Naive thymus-derived CD4-positive, alpha-beta T cell (primary cell): ENCODE measurements around the gene STOML3. TPM values are rescaled to one million over a fixed set of nuclear protein-coding genes. Genes with fewer than 3 reads are reported as not detected.
A peak's percentile ranks its signal among the peaks of the same experiment; 100 is the strongest.

Source experiments
- ATAC-seq: fragments of 150-1000 bp; cut with Tn5 transposase; 2 replicates; pipeline ENCODE4 v1.10.0; 2021; ENCODE audit warnings: mild to moderate bottlenecking, moderate library complexity
- CTCF ChIA-PET: fragments of 350-600 bp; sonication (Branson Sonifier 250); formaldehyde crosslinking; loops from one replicate; lab custom pipeline; 2021; ENCODE audit warnings: antibody characterized with exemption; lab: Charles Lee
- POLR2A ChIA-PET: fragments of 350-600 bp; sonication (Branson Sonifier 250); formaldehyde crosslinking; loops from one replicate; lab custom pipeline; 2021; ENCODE audit warnings: antibody characterized with exemption, inconsistent platforms; lab: Charles Lee
- DNase-seq, 9 donors: peaks; one replicate each; pipeline versions ENCODE4 v3.0.0 to v3.0.0-alpha.2; 2020 to 2022; ENCODE audit warnings: mixed read lengths in 1 of 9
- H3K27ac ChIP-seq: one replicate; pipeline ENCODE4 v1.7.0; 2013; ENCODE audit warnings: mild to moderate bottlenecking, low read depth, low read length, moderate library complexity
- H3K27me3 ChIP-seq, 2 donors: one replicate each; pipeline ENCODE4 v1.7.0; 2013; ENCODE audit warnings: low read length in 2 of 2, mild to moderate bottlenecking in 2 of 2, moderate library complexity in 2 of 2; ENCODE audit not compliant: control insufficient read depth in 2 of 2, insufficient read depth in 2 of 2
- H3K36me3 ChIP-seq, 3 experiments: 1 replicate in 2 of 3; 2 replicates in 1 of 3; pipeline ENCODE4 v1.7.0; 2013; ENCODE audit warnings: low read length in 3 of 3, mild to moderate bottlenecking in 3 of 3, moderate library complexity in 1 of 3; ENCODE audit not compliant: insufficient read depth in 3 of 3, control insufficient read depth in 2 of 3
- H3K4me1 ChIP-seq, 2 donors: one replicate each; pipeline ENCODE4 v1.7.0; 2013; ENCODE audit warnings: low read length in 2 of 2, mild to moderate bottlenecking in 2 of 2, moderate library complexity in 1 of 2; ENCODE audit not compliant: control insufficient read depth in 2 of 2, insufficient read depth in 2 of 2
- H3K4me3 ChIP-seq: 2 replicates; pipeline ENCODE4 v1.7.0; 2013; ENCODE audit warnings: mild to moderate bottlenecking, low read length
- H3K9me3 ChIP-seq, 3 experiments: 1 replicate in 2 of 3; 2 replicates in 1 of 3; pipeline ENCODE4 v1.7.0; 2013; ENCODE audit warnings: low read length in 3 of 3; ENCODE audit not compliant: control insufficient read depth in 2 of 3
- H3K27ac Mint-ChIP-seq, 9 donors: one replicate each; pipeline ENCODE4 v1.8.0; 2020 to 2022; ENCODE audit warnings: mixed read lengths in 9 of 9, mild to moderate bottlenecking in 8 of 9, moderate library complexity in 5 of 9, inconsistent platforms in 2 of 9
- H3K27me3 Mint-ChIP-seq, 5 donors: one replicate each; pipeline ENCODE4 v1.8.0; 2021 to 2022; ENCODE audit warnings: mixed read lengths in 5 of 5, mild to moderate bottlenecking in 1 of 5
- H3K36me3 Mint-ChIP-seq, 5 donors: one replicate each; pipeline ENCODE4 v1.8.0; 2020 to 2022; ENCODE audit warnings: mixed read lengths in 5 of 5, mild to moderate bottlenecking in 3 of 5, inconsistent platforms in 1 of 5
- H3K4me1 Mint-ChIP-seq, 7 donors: one replicate each; pipeline ENCODE4 v1.8.0; 2020 to 2022; ENCODE audit warnings: mixed read lengths in 7 of 7, mild to moderate bottlenecking in 3 of 7, inconsistent platforms in 1 of 7
- H3K4me3 Mint-ChIP-seq, 10 donors: one replicate each; pipeline ENCODE4 v1.8.0; 2020 to 2022; ENCODE audit warnings: mild to moderate bottlenecking in 10 of 10, mixed read lengths in 10 of 10, moderate library complexity in 6 of 10, inconsistent platforms in 2 of 10
- H3K9me3 Mint-ChIP-seq, 11 donors: one replicate each; pipeline ENCODE4 v1.8.0; 2020 to 2022; ENCODE audit warnings: mixed read lengths in 11 of 11, mild to moderate bottlenecking in 4 of 11, inconsistent platforms in 1 of 11, moderate library complexity in 1 of 11
- intact Hi-C, 2 donors: fragments of 100-400 bp; cut with micrococcal nuclease; formaldehyde crosslinking; loops; one replicate each; pipeline ENCODE4 v1.15.1; 2023
- polyA plus RNA-seq, 2 donors: library from polyadenylated mRNA; unstranded; fragments of 300-500 nt; fragmentation: Illumina TruSeq; gene quantifications; one replicate each; pipeline ENCODE4 v1.2.3, GENCODE V29; 2021
- total RNA-seq, 6 experiments: library from RNA in 5 of 6; stranded (reverse) in 5 of 6; gene quantifications; 1 replicate in 5 of 6; 2 replicates in 1 of 6; pipeline ENCODE4 v1.2.3 and lab custom pipeline; 2021 to 2026

Gene STOML3
- total and polyA plus RNA-seq, 7 experiments from 2014 or later, result not detected

- no peaks in the 10 kb centered on the region for H3K4me1 Mint-ChIP-seq
- DNase-seq, result no peak
Measured at GRCh38 chr13:38957794-38958592, 32.6 kb downstream of the STOML3 start.

GRCh38 chr13:38954844-38955243 lies 35.8 kb downstream of the STOML3 start:
- Histone ChIP-seq H3K4me1 (no peaks in the 10 kb centered on the region), H3K9me3 (no peaks in the 10 kb centered on the region), H3K27me3 (no peaks in the 10 kb centered on the region), H3K36me3 (no peaks in the 10 kb centered on the region), H3K4me3 (no peak overlapping the region), H3K27ac (no peak overlapping the region)
- H3K36me3 Mint-ChIP-seq, result peaks cover 0 to 4% (median 0%) of the 10 kb centered on the region in 5 donors
- H3K9me3 Mint-ChIP-seq, result peaks cover 0 to 6% (median 2%) of the 10 kb centered on the region in 11 donors
- DNase-seq (no peak), ATAC-seq (no peak)
- no peak overlapping the region for H3K4me3 Mint-ChIP-seq
- ChIA-PET POLR2A (no interaction called here), CTCF (no interaction called here)
- H3K4me1 Mint-ChIP-seq, result no peaks in the 10 kb centered on the region
- H3K27ac Mint-ChIP-seq, result no peak overlapping the region
- peaks cover 0 to 30% (median 19%) of the 10 kb centered on the region in 5 donors for H3K27me3 Mint-ChIP-seq
- intact Hi-C loops, result no loop called here

More at GRCh38 chr13:38957794-38958592, 32.6 kb downstream of the STOML3 start:
- Mint-ChIP-seq H3K27ac (no peak overlapping the region), H3K4me3 (no peak overlapping the region), H3K36me3 (peaks cover 0 to 4% (median 0%) of the 10 kb centered on the region in 5 donors), H3K9me3 (peaks cover 0 to 12% (median 0%) of the 10 kb centered on the region in 11 donors), H3K27me3 (peaks cover 0 to 43% (median 17%) of the 10 kb centered on the region in 5 donors)
- intact Hi-C loops, result no loop called here
- H3K4me3 ChIP-seq, result no peak overlapping the region
- H3K9me3 ChIP-seq, result peaks cover 0 to 7% (median 0%) of the 10 kb centered on the region in 3 experiments
- no peaks in the 10 kb centered on the region for H3K4me1 ChIP-seq
- H3K36me3 ChIP-seq, result no peaks in the 10 kb centered on the region
- ATAC-seq, result no peak
- POLR2A ChIA-PET, result no interaction called here
- no peaks in the 10 kb centered on the region for H3K27me3 ChIP-seq
- no peak overlapping the region for H3K27ac ChIP-seq
- CTCF ChIA-PET, result no interaction called here

DNA sequence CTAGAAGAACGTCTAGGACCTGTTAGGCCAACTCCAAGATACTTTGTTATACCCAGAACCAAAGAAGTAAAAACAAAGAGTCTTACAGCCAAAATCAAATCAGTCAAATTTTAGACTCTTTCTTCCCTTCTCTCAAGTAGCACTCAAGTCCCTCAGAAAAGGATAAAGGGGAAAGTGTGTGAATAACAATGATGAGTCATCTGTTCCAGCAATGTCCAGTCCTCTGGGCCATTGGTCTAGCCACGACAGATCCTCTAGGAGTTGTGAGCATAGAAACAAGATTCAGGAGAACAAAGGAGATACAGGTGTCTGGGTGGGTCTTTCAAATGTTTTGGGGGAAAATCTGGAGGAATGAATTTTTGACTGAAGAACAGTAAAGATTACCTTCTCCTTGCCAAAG lies 36.3 kb downstream of the STOML3 start:
- Histone ChIP-seq H3K4me3 (no peak overlapping the region), H3K36me3 (no peaks in the 10 kb centered on the region), H3K27me3 (no peaks in the 10 kb centered on the region), H3K9me3 (no peaks in the 10 kb centered on the region), H3K4me1 (no peaks in the 10 kb centered on the region), H3K27ac (no peak overlapping the region)
- POLR2A ChIA-PET, result no interaction called here
- no peak overlapping the region for H3K27ac Mint-ChIP-seq
- intact Hi-C loops, result no loop called here
- no peak overlapping the region for H3K4me3 Mint-ChIP-seq
- DNase-seq (no peak), ATAC-seq (no peak)
- H3K9me3 Mint-ChIP-seq, result peaks cover 0 to 10% (median 4%) of the 10 kb centered on the region in 11 donors
- peaks cover 0 to 33% (median 19%) of the 10 kb centered on the region in 5 donors for H3K27me3 Mint-ChIP-seq
- H3K36me3 Mint-ChIP-seq, result peaks cover 0 to 4% (median 0%) of the 10 kb centered on the region in 5 donors
- H3K4me1 Mint-ChIP-seq, result no peaks in the 10 kb centered on the region
- CTCF ChIA-PET, result no interaction called here

DNA sequence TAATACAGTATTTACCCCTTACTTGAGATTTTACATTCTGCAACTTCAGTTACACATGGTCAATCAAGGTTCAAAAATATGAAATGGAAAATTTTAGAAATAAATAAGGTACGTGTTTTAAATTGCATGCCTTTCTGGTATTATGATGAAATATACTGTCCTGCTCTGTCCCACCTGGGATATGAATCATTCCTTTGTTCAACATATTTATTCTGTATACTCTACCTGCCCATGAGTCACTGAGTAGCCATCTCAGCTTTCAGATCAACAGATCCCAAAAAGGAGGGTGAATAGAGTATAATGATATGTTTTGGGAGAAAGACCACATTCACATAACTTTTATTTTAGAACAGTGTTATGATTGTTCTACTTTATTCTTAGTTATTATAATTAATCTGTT lies 37.8 kb downstream of the STOML3 start:
- intact Hi-C loops, result no loop called here
- Mint-ChIP-seq H3K36me3 (peaks cover 0 to 4% (median 0%) of the 10 kb centered on the region in 5 donors), H3K27ac (no peak overlapping the region), H3K27me3 (peaks cover 0 to 33% (median 19%) of the 10 kb centered on the region in 5 donors), H3K4me1 (no peaks in the 10 kb centered on the region), H3K9me3 (peaks cover 0 to 11% (median 4%) of the 10 kb centered on the region in 11 donors), H3K4me3 (no peak overlapping the region)
- no peaks in the 10 kb centered on the region for H3K4me1 ChIP-seq
- H3K36me3 ChIP-seq, result no peaks in the 10 kb centered on the region
- H3K9me3 ChIP-seq, result no peaks in the 10 kb centered on the region
- ChIA-PET POLR2A (no interaction called here), CTCF (no interaction called here)
- H3K4me3 ChIP-seq, result no peak overlapping the region
- ATAC-seq (no peak), DNase-seq (no peak)
- no peaks in the 10 kb centered on the region for H3K27me3 ChIP-seq
- no peak overlapping the region for H3K27ac ChIP-seq

GRCh38 chr13:38951525-38952313 lies 38.9 kb downstream of the STOML3 start:
- Mint-ChIP-seq H3K27me3 (peaks cover 0 to 35% (median 23%) of the 10 kb centered on the region in 5 donors), H3K9me3 (peaks cover 0 to 11% (median 0%) of the 10 kb centered on the region in 11 donors), H3K27ac (no peak overlapping the region), H3K4me1 (no peaks in the 10 kb centered on the region), H3K36me3 (no peaks in the 10 kb centered on the region), H3K4me3 (peak overlapping the region in 1 of 10 donors; percentile 17)
- no peak overlapping the region for H3K27ac ChIP-seq
- no peaks in the 10 kb centered on the region for H3K27me3 ChIP-seq
- H3K9me3 ChIP-seq, result no peaks in the 10 kb centered on the region
- CTCF ChIA-PET, result no interaction called here
- no peaks in the 10 kb centered on the region for H3K4me1 ChIP-seq
- POLR2A ChIA-PET, result no interaction called here
- ATAC-seq, result no peak
- intact Hi-C loops, result no loop called here
- no peaks in the 10 kb centered on the region for H3K36me3 ChIP-seq
- no peak for DNase-seq
- no peak overlapping the region for H3K4me3 ChIP-seq

GRCh38 chr13:38950987-38951386 lies 39.6 kb downstream of the STOML3 start:
- H3K27me3 Mint-ChIP-seq, result peaks cover 0 to 35% (median 28%) of the 10 kb centered on the region in 5 donors
- ChIA-PET CTCF (no interaction called here), POLR2A (no interaction called here)
- H3K36me3 ChIP-seq, result no peaks in the 10 kb centered on the region
- no peak overlapping the region for H3K4me3 ChIP-seq
- ATAC-seq (no peak), DNase-seq (no peak)
- H3K9me3 Mint-ChIP-seq, result peaks cover 0 to 11% (median 0%) of the 10 kb centered on the region in 11 donors
- H3K9me3 ChIP-seq, result no peaks in the 10 kb centered on the region
- H3K4me3 Mint-ChIP-seq, result no peak overlapping the region
- H3K4me1 Mint-ChIP-seq, result no peaks in the 10 kb centered on the region
- H3K27ac ChIP-seq, result no peak overlapping the region
- no peaks in the 10 kb centered on the region for H3K4me1 ChIP-seq
- no peaks in the 10 kb centered on the region for H3K27me3 ChIP-seq
- H3K36me3 Mint-ChIP-seq, result no peaks in the 10 kb centered on the region
- H3K27ac Mint-ChIP-seq, result no peak overlapping the region
- intact Hi-C loops, result no loop called here
